Measurements from ENCODE around the gene HNF1A. TPM values are rescaled to one million over a fixed set of nuclear protein-coding genes. Genes with fewer than 3 reads are reported as not detected.

HNF1A gene
- total and polyA plus RNA-seq, 10 of the 15 experiments (the other 5 are each of a cell fraction or from before 2014, with no cell fraction given): 0.10 TPM; not detected in 9

- H3K27ac ChIP-seq (ENCODE audit: control insufficient read depth, insufficient read depth): no peak overlapping the region
- no peaks in the 10 kb centered on the region for H4K20me1 ChIP-seq (ENCODE audit: control insufficient read depth, insufficient read depth)
- in situ Hi-C loops (cut with MboI): no loop called here
- TF ChIP-seq NBN (IDR thresholded peaks at IDR 0.05) (no peak), POU2F2 (IDR thresholded peaks at IDR 0.05; ENCODE audit: borderline replicate concordance, low read depth, low read length) (no peak), JUNB (IDR thresholded peaks at IDR 0.05) (no peak), CUX1 (IDR thresholded peaks at IDR 0.05; ENCODE audit: insufficient replicate concordance, low read depth, low read length) (no peak)
- no peak overlapping the region for H3K9ac ChIP-seq (ENCODE audit: control insufficient read depth, insufficient read depth, low read length)
- H3K27me3 ChIP-seq (replicated peaks in 1 of 2; ENCODE audit: control insufficient read depth in 2 of 2, insufficient read depth in 2 of 2, low read length in 1 of 2): no peaks in the 10 kb centered on the region; a peak in 2 of 4 replicates
- WGBS (ENCODE audit: insufficient coverage, insufficient replicate concordance, low lambda C conversion rate, missing lambda C conversion rate): 35% methylated on average over 5 of the region's 6 CpGs
- no peaks in the 10 kb centered on the region for H3K9me3 ChIP-seq (replicated peaks; ENCODE audit: control insufficient read depth, insufficient read depth, low read length)
- BruUV-seq (replicated peaks): no TSS peak
- ChIA-PET POLR2A (no interaction called here), RAD21 (ENCODE audit: unreplicated experiment) (no interaction called here), SMC1A (ENCODE audit: uncharacterized antibody, unreplicated experiment) (interaction anchor here (1.9 kb wide), 1 partner anchor 31 kb away, joined by 4 read pairs; no protein-coding TSS in a partner anchor), CTCF (no interaction called here)
- no peak overlapping the region for H2AFZ ChIP-seq (ENCODE audit: control insufficient read depth, low read depth, low read length)
- no peak for DNase-seq (ENCODE audit: low read depth, low spot score)
- H3K36me3 ChIP-seq (ENCODE audit: control insufficient read depth in 2 of 2, insufficient read depth in 2 of 2, low read length in 1 of 2): no peaks in the 10 kb centered on the region
- FAIRE-seq: no peak
- ATAC-seq: no peak
- no peaks in the 10 kb centered on the region for H3K79me2 ChIP-seq (ENCODE audit: control insufficient read depth, insufficient read depth, low read length)
- no peak overlapping the region for H3K4me2 ChIP-seq (ENCODE audit: control insufficient read depth, insufficient read depth)
- no peak overlapping the region for H3K4me3 ChIP-seq
- intact Hi-C loops (cut with micrococcal nuclease; ENCODE audit: unreplicated experiment): no loop called here
- H3K4me1 ChIP-seq (ENCODE audit: control insufficient read depth, insufficient read depth, low read length): no peaks in the 10 kb centered on the region; the same call in 1 of the 2 replicates
These were observed 44.6 kb upstream of the HNF1A start for GRCh38 chr12:120933786-120934185.

Data from GM12878 (cell line).